ENCODE data around the gene XRCC5.

XRCC5 gene

DNA sequence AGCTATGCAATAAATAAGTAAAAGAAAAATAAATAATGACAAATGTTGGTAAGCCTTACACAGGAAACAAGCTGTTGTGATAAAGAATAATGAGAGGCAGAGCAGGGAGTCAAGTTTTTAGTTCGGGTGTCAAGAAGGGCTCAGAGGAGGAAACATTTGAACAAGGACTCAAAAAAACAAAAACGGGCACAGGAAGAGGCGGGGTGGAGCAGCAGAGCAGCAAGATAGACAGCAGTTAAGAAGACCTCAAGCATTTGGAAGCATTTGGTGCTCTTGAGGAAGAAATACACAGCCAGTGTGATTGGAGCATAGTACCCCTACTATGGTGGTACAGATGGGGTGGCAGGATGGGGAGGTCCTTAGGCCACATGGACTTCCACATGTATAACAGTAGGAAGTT, 24.6 kb upstream of the XRCC5 start:
- no peak for DNase-seq (ENCODE audit: low read depth)
- TF ChIP-seq, protein P1, sequence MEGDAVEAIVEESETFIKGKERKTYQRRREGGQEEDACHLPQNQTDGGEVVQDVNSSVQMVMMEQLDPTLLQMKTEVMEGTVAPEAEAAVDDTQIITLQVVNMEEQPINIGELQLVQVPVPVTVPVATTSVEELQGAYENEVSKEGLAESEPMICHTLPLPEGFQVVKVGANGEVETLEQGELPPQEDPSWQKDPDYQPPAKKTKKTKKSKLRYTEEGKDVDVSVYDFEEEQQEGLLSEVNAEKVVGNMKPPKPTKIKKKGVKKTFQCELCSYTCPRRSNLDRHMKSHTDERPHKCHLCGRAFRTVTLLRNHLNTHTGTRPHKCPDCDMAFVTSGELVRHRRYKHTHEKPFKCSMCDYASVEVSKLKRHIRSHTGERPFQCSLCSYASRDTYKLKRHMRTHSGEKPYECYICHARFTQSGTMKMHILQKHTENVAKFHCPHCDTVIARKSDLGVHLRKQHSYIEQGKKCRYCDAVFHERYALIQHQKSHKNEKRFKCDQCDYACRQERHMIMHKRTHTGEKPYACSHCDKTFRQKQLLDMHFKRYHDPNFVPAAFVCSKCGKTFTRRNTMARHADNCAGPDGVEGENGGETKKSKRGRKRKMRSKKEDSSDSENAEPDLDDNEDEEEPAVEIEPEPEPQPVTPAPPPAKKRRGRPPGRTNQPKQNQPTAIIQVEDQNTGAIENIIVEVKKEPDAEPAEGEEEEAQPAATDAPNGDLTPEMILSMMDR (IDR thresholded peaks at IDR 0.05; ENCODE audit: low read length, missing control alignments): no peak
- no peak overlapping the region for H3K4me3 ChIP-seq (replicated peaks; ENCODE audit: low read depth, low read length)

DNA sequence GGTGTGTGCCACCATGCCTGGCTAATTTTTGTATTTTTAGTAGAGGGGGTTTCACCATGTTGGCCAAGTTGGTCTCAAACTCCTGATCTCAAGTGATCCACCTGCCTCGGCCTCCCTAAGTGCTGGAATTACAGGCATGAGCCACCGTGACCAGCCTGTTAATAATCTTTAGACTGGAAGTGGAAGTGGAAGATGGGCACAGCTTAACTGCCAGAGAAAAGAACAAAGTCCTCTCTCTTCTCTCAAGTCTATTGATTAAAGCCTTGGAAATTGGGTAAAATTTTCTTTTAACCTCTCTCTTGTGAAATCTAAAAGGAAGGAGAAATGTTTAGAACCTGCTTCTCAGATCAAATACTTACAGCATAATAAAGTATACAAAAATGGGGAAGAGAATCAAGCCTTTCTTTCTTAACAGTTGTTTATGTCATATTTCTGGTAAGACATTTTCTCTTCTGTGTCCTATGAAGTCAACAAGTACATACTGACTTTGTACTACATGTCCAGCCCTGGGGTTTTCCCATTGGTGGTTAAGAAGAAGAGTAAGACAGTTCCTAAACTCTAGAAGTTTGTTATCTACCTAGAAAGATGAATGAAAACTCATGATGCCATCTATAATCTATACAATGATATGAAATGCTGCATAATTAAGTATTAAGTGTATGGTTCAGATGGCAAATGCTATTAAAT, 22.8 kb upstream of the XRCC5 start:
- no peak overlapping the region for H3K4me3 ChIP-seq (replicated peaks; ENCODE audit: low read depth, low read length)
- TF ChIP-seq, protein P1 (IDR thresholded peaks at IDR 0.05; ENCODE audit: low read length, missing control alignments): no peak
- DNase-seq (ENCODE audit: low read depth): no peak

DNA sequence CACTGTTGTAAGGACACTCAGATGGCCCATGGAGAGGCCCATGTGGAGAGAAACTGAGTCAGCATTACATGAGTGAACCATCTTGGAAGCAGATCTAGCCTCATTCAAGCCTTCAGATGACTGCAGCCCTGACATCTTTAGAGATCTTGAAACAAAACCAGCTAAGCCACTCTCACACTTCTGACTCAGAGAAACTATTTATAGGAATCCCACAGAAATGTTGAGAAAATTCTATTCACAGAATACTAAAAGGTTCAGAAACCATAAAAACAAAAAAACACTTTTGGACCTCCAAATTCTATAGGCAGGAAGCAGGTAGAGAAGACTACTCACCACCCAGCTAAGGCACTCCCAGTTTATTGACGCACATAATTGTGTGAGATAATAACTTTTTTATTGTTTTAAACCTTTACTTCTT, 18.8 kb upstream of the XRCC5 start:
- TF ChIP-seq, protein P1 (IDR thresholded peaks at IDR 0.05; ENCODE audit: low read length, missing control alignments): no peak
- no peak overlapping the region for H3K4me3 ChIP-seq (replicated peaks; ENCODE audit: low read depth, low read length)
- DNase-seq (ENCODE audit: low read depth): no peak

DNA sequence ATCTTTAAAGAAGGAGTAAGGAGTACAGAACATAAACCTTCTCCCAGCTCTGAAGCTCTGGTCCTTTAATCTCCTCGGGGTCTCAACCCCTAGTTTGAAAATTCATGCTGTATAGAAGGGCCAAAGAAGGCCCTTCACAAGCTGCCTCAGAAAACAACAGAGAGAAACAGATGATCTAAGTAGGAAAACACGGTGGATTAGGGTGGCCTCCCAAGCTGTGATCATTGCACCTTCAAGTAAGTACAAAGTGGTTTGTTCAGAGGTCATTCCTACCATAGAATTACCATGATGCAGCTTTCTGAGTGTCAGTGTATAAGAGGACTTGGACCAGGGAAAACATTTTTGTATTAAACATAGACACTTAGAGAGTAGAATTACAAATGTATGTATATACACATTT, 16.5 kb upstream of the XRCC5 start:
- no peak overlapping the region for H3K4me3 ChIP-seq (replicated peaks; ENCODE audit: low read depth, low read length)
- no peak for DNase-seq (ENCODE audit: low read depth)
- TF ChIP-seq, protein P1 (IDR thresholded peaks at IDR 0.05; ENCODE audit: low read length, missing control alignments): no peak

DNA sequence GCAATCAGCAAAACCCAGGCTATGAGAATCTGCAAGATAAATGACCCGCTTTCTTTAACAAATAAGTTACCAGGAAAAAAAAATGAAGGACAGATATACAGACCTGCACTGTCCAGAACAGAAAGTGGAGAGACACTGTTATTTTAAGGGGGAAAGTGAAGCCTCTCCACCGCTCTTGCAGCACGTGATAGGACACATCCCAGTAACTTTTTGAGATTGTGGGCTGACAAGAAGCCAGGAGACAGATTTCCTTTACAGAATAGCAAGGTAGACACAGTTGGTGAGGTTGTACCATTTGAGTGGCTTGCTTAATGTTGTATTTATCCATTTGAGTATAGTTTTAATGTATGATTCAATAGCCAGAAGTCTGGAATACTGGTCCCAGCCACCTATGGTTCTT, 14.4 kb upstream of the XRCC5 start:
- H3K4me3 ChIP-seq (replicated peaks; ENCODE audit: low read depth, low read length): no peak overlapping the region
- no peak for DNase-seq (ENCODE audit: low read depth)
- TF ChIP-seq, protein P1 (IDR thresholded peaks at IDR 0.05; ENCODE audit: low read length, missing control alignments): no peak

DNA sequence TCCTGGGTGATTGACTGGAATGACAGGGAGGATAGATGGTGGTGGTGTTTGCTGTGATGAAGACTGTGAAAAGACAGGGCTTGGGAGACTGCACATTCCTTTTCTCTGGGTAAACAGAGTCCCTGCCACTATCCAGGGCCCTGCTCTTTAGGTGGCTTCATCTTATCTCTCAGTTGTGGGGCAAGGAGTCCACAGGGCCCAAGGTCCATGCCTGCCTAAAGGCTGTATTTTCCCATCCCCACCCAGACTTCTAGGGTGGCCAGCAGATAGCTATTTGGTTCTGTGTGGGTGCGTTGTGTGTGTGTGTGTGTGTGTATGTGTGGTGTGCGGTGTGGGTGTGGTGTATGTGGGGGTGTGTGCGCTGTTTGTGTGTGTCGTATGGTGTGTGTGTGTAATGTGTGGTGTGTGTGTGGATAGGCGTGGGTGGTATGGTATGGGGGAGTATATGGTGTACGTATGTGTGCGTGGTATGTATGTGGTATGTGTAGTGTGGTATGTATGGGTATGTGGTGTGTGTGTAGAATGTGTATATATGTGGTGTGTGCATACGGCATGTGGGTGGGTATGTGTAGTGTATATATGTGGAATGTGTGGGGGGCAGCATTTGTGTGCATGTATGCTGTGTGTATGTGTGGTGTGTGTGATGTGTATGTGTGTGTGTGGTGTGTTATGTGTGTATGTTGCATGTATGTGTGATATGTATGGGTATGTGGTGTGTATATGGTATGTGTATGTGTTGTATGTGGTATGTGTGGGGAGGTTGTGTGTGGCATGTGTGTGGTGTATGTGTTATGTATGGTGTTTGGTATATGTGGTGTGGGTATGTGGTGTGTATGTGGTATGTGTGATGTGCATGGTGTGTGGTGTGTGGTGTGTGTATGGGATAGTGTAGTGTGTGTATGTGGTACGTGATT, 10.5 kb upstream of the XRCC5 start:
- TF ChIP-seq, protein P1 (IDR thresholded peaks at IDR 0.05; ENCODE audit: low read length, missing control alignments): no peak
- no peak overlapping the region for H3K4me3 ChIP-seq (replicated peaks; ENCODE audit: low read depth, low read length)

More for the DNA sequence above, 10.5 kb upstream of the XRCC5 start:
- DNase-seq (ENCODE audit: low read depth): no peak
